OCI-LY3 (cell line): ENCODE data around the gene DTX1.

Experiments
- H2AFZ ChIP-seq: fragments of 200-600, 300-600 bp; shearing (Covaris generic); 2 replicates; pipeline ENCODE4 v1.6.0; 2014; ENCODE audit warnings: antibody characterized with exemption, low read depth, low read length
- H3K27ac ChIP-seq: fragments of 200-600, 300-600 bp; sonication (generic); 2 replicates; pipeline ENCODE4 v1.5.1; 2014; ENCODE audit warnings: mild to moderate bottlenecking, low read length, moderate library complexity, mixed read lengths
- H3K27me3 ChIP-seq: fragments of 200-600, 300-600 bp; sonication (generic); 2 replicates; pipeline ENCODE4 v1.6.1; 2014; ENCODE audit warnings: low read depth, low read length, mixed read lengths
- H3K36me3 ChIP-seq: fragments of 200-600, 300-600 bp; sonication (generic); replicated peaks from 2 replicates; pipeline ENCODE3; 2014; ENCODE audit warnings: low read depth, low read length, mixed read lengths
- H3K4me1 ChIP-seq: fragments of 300-600, 200-600 bp; sonication (generic); 2 replicates; pipeline ENCODE4 v1.6.1; 2014; ENCODE audit warnings: low read length, mixed read lengths
- H3K4me2 ChIP-seq: fragments of 200-600, 300-600 bp; sonication (generic); 2 replicates; pipeline ENCODE4 v1.6.1; 2014; ENCODE audit warnings: low read length, mixed read lengths
- H3K4me3 ChIP-seq: fragments of 300-600, 200-600 bp; sonication (generic); 2 replicates; pipeline ENCODE4 v1.5.1; 2014; ENCODE audit warnings: antibody characterized with exemption, mild to moderate bottlenecking, low read length, moderate library complexity
- H3K79me2 ChIP-seq: fragments of 300-600, 200-600 bp; shearing (Covaris generic); 2 replicates; pipeline ENCODE4 v1.6.1; 2014; ENCODE audit warnings: mild to moderate bottlenecking, low read length, mixed read lengths
- H3K9ac ChIP-seq: fragments of 300-600, 200-600 bp; shearing (Covaris generic); 2 replicates; pipeline ENCODE4 v1.6.0; 2014; ENCODE audit warnings: mild to moderate bottlenecking, low read length, moderate library complexity
- H3K9me3 ChIP-seq: fragments of 200-600, 300-600 bp; shearing (Covaris generic); 2 replicates; pipeline ENCODE4 v1.6.1; 2014; ENCODE audit warnings: low read length, mixed read lengths; ENCODE audit not compliant: insufficient read depth
- H4K20me1 ChIP-seq: fragments of 200-600, 300-600 bp; sonication (generic); 2 replicates; pipeline ENCODE4 v1.6.1; 2016; ENCODE audit warnings: low read length, mixed read lengths; ENCODE audit not compliant: insufficient read depth
- EZH2phosphoT487 ChIP-seq: fragments of 200-600 bp; shearing (Covaris generic); IDR thresholded peaks from 2 replicates; pipeline ENCODE4 v1.6.1; 2018; ENCODE audit warnings: antibody characterized with exemption, mixed run types, low read depth
- TF ChIP-seq, protein P1 (sequence below): fragments of 200-600, 300-600 bp; sonication (generic); IDR thresholded peaks from 2 replicates; pipeline ENCODE4 v1.5.1; 2014; ENCODE audit warnings: antibody characterized with exemption, low read length, low read depth

The DTX1 gene

DNA sequence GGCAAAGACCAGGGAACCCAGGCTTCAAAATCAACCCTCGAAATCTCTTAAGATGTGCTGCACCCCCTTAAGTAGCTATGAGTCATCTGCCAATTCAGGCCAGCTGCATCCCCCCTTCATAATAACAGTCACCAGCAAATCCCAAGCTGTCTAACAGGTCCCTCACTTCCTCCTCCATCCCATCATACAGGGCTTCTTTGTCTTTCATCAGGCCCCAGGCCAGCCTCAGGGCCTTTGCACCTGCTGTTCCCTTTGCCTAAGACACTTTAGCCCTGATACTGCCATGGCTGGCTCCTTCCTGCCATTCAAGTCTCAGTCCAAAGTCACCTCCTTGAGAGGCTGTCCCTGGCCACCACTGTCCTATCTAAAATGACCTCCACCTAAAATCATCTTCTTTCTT is 75.0 kb downstream of the DTX1 start:
- Histone ChIP-seq H2AFZ (no peak overlapping the region), H3K4me2 (no peak overlapping the region), H4K20me1 (no peaks in the 10 kb centered on the region), H3K4me1 (peaks cover 21% of the 10 kb centered on the region), H3K36me3 (no peaks in the 10 kb centered on the region), H3K27ac (no peak overlapping the region), H3K4me3 (no peak overlapping the region), H3K79me2 (no peaks in the 10 kb centered on the region), H3K9ac (no peak overlapping the region), H3K9me3 (no peaks in the 10 kb centered on the region), H3K27me3 (0 out of 2 replicates have a peak, but pooled peaks cover 5% of the 10 kb centered on the region)
- TF ChIP-seq, protein P1, sequence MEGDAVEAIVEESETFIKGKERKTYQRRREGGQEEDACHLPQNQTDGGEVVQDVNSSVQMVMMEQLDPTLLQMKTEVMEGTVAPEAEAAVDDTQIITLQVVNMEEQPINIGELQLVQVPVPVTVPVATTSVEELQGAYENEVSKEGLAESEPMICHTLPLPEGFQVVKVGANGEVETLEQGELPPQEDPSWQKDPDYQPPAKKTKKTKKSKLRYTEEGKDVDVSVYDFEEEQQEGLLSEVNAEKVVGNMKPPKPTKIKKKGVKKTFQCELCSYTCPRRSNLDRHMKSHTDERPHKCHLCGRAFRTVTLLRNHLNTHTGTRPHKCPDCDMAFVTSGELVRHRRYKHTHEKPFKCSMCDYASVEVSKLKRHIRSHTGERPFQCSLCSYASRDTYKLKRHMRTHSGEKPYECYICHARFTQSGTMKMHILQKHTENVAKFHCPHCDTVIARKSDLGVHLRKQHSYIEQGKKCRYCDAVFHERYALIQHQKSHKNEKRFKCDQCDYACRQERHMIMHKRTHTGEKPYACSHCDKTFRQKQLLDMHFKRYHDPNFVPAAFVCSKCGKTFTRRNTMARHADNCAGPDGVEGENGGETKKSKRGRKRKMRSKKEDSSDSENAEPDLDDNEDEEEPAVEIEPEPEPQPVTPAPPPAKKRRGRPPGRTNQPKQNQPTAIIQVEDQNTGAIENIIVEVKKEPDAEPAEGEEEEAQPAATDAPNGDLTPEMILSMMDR: no peak
- no peak for TF ChIP-seq EZH2phosphoT487

- no peak overlapping the region for H3K9ac ChIP-seq
- H3K4me2 ChIP-seq: no peak overlapping the region
- no peaks in the 10 kb centered on the region for H3K9me3 ChIP-seq
- H3K4me3 ChIP-seq: no peak overlapping the region
- 0 out of 2 replicates have a peak, but pooled peaks cover 5% of the 10 kb centered on the region for H3K27me3 ChIP-seq
- no peaks in the 10 kb centered on the region for H3K79me2 ChIP-seq
- H2AFZ ChIP-seq: no peak overlapping the region
- TF ChIP-seq, protein P1: no peak
- no peak for TF ChIP-seq EZH2phosphoT487
- peaks cover 21% of the 10 kb centered on the region for H3K4me1 ChIP-seq
- H4K20me1 ChIP-seq: no peaks in the 10 kb centered on the region
- H3K27ac ChIP-seq: no peak overlapping the region
- no peaks in the 10 kb centered on the region for H3K36me3 ChIP-seq
Measured at GRCh38 chr12:113133036-113133435, 76.5 kb downstream of the DTX1 start.

- Histone ChIP-seq H3K27me3 (0 out of 2 replicates have a peak, but pooled peaks cover 5% of the 10 kb centered on the region), H3K9ac (no peak overlapping the region), H3K4me3 (no peak overlapping the region), H3K36me3 (no peaks in the 10 kb centered on the region), H3K27ac (no peak overlapping the region), H3K9me3 (no peaks in the 10 kb centered on the region), H4K20me1 (no peaks in the 10 kb centered on the region), H2AFZ (no peak overlapping the region), H3K4me1 (peaks cover 21% of the 10 kb centered on the region), H3K4me2 (no peak overlapping the region), H3K79me2 (no peaks in the 10 kb centered on the region)
- no peak for TF ChIP-seq EZH2phosphoT487
- TF ChIP-seq, protein P1: no peak
Measured at GRCh38 chr12:113133666-113134065, 77.1 kb downstream of the DTX1 start.

GRCh38 chr12:113134071-113134470 is 77.5 kb downstream of the DTX1 start:
- TF ChIP-seq EZH2phosphoT487: no peak
- TF ChIP-seq, protein P1: no peak
- Histone ChIP-seq H3K4me2 (no peak overlapping the region), H3K79me2 (no peaks in the 10 kb centered on the region), H3K4me3 (no peak overlapping the region), H3K36me3 (no peaks in the 10 kb centered on the region), H2AFZ (no peak overlapping the region), H3K27ac (no peak overlapping the region), H4K20me1 (no peaks in the 10 kb centered on the region), H3K9ac (no peak overlapping the region), H3K27me3 (0 out of 2 replicates have a peak, but pooled peaks cover 5% of the 10 kb centered on the region), H3K9me3 (no peaks in the 10 kb centered on the region), H3K4me1 (peaks cover 21% of the 10 kb centered on the region)
